ENCODE results near the gene LNPEP.
"Not testable (repeated sequence)": the region's sequence is repeated elsewhere in the genome, so short reads cannot be mapped to it uniquely, and the experiment has no call there.

The LNPEP gene

GRCh38 chr5:96930058-96930457 is 5.8 kb upstream of the LNPEP start:
- no peak for DNase-seq (ENCODE audit: low read depth in 2 of 2)

DNA sequence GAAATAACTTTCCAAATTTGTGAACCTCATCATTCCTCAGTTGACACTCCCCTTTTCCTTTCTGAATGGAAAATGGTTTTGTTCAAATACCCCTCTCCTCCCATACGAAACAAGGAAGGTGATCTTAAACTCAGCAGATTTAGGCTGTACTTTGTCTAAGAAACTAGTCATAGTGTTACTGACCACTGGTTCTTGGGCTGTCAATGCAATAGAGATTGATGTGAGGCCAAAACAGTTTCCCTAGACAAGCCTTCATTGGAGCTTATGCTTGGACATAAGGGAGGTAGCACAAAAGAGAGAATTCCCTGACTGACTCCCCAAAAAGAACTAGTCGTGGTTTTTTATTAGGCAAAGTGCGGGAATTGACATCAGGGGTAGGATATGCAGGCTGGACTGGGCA is 5.3 kb upstream of the LNPEP start:
- no peak for DNase-seq (ENCODE audit: low read depth in 2 of 2)

- not testable (repeated sequence) for DNase-seq (ENCODE audit: low read depth in 2 of 2)
These were observed 4.8 kb upstream of the LNPEP start for GRCh38 chr5:96931037-96931436.

DNA sequence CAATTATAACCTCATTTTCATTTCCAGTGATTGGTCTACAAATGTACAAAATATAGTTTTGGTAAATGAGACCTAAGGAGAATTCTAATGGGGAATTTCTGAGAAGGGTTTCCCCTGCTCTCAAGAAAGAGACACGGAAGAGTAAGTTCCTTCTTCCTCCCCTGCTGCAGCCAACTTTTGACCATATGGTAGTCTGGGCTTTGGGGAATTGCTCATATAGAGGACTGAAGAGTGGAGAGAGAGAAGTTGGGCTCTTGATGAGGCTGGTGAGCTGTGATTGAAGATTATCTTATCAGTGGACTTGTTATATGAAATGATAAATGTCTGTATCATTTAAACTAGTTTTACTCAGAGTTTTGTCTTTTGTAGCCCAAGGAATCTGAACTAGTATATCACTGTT is 4.3 kb upstream of the LNPEP start:
- no peak for DNase-seq (ENCODE audit: low read depth in 2 of 2)

- no peak for DNase-seq (ENCODE audit: low read depth in 2 of 2)
These were observed 3.9 kb upstream of the LNPEP start for GRCh38 chr5:96932026-96932425.

DNA sequence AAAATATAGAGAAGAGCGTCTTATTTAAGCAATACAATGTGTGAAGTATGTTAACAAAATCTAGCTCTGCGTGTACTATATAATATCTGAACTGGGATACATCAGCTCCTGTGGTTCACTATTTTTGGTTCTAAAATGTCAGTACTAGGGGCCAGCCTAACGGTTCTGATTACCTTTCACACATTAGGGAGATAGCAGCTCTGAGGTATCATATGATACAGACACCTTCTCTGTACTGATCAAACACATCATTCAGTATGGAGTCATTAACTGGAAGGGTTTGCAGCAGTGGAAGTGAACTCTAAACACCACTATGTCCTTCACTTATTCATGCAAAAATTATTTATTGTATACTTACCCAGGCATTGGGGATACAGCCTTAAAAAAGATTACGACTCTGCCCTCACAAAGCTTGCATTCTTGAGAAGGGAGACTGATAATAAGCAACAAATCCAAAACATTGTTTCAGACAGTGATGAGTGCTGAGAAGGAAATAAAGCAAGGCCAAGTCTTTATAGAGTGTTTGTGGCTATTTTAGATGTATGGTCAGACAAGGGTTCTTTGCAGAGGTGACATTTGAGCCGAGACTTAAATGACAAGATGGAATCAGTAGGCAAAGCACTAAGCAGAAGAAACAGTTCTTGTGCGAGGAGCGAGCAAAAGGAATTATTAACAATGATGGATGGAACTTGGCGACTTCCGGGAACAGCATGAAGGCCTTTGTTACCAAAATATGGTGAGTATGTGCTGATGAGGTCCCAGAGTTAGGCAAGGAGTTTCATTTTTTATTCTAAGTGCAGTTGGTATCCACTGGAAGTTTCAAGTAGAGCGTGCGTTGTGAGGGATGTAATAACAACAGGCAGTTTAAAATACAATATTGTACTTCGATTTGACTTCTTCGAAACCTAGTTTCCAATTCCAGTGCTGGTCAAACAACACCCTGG is 1.8 kb upstream of the LNPEP start:
- no peak for DNase-seq (ENCODE audit: low read depth in 2 of 2)

DNA sequence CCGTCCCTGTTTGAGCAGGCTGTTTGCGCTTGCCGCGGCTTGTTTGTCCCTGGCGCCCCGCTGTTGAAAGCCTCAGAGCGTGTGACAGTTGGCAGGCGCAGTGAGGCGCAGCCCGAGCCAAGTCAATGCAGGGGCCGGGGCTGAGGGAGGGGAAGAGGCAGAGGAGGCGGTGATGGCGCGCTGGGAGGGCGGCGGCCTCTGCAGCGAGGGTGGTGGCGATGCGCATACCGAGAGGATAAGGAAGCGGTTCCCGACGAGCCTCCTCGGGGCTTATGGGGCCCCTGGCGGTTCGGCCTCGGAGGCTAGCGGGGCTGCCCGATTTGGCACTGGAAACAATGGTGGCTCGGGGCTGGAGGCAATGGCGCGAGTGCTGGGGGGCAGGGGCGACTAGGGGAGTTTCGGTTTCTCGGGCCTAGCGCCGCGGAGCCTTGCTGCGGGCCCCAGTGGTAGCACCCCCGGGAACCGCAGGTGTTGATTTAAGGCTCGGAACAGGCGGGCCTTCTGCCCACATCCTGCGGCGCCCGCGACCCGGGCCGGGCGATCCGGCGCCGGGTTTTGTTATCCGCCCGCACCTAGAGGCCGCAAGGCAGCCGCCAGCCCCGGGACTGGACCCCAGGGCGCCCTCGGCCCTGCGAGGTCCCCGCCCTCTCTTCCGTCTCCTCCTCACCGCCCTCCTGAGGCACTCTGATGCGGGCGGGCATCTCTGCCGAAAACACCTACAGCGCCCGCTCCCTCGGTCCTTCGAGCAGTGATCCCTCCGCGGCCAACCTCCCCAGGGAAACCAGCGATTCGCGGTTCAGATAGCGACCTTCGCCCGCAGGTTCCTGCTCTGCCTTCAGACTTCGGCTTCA is 947 bp upstream of the LNPEP start:
- peak; percentile 81 to 85 for DNase-seq (ENCODE audit: low read depth in 2 of 2)

DNA sequence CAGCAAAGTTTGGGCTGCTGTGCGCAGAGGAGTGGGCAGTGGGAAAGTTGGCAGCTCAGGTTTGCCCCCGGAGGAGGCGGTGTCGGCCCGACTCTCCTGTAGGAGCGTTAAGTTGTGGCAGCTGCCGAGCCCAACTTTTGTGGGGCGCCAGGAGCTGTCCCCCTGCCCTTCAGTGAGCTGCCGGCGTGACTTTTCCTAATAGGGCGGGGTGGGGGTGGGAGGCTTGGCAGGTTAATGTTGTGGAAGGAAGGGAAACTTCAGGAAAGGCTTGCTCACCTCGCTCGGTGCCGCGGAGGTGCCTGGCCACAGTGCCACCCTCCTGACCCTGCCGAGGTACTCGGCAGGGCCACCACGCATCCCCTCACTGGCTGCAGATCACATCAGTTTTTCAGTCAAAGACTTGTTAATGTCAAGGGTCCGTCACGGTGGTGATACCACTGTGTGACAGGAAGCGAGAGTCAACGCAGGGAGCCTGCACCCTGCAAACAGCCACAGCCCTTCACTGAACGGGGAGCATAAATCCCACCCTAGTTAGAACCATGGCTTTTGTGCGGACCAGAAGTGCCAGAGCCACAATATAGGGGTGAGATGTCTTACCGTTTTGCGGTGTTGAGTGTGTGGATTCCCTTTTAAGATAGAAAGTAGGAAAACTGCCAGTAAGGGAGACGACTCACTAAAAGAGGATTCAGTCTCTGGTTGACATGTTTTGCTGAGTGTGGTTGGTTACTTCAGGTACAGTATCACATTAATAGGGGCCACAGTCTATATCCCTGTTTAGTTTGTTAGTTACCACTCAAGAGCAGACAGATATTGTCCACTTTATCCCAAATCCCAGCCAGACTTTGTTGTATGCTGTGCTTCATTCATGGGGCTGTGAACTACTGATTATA is 796 bp downstream of the LNPEP start:
- DNase-seq (ENCODE audit: low read depth in 2 of 2) = peak; percentile 23 to 37

GRCh38 chr5:96940586-96940985 is 4.7 kb downstream of the LNPEP start:
- no peak for DNase-seq (ENCODE audit: low read depth in 2 of 2)

DNA sequence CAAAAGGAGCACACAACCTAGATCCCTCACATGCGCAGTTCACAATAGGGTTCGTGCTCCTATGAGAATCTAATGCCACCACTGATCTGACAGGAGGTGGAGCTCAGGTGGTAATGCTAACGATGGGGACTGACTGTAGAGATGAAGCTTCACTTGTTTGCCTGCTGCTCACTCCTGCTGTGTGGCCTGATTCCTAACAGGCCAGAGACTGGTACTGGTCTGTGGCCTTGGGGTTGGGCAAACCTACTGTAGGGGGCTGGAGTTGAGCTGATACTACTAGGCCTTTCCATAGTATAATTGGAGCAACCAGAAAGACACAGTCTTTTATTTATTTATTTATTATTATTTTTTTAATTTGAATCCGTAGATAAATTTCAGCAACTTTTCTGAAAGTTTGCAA is 5.3 kb downstream of the LNPEP start:
- DNase-seq (ENCODE audit: low read depth in 2 of 2) = no peak

GRCh38 chr5:96942078-96942477 is 6.2 kb downstream of the LNPEP start:
- no peak for DNase-seq (ENCODE audit: low read depth in 2 of 2)

DNA sequence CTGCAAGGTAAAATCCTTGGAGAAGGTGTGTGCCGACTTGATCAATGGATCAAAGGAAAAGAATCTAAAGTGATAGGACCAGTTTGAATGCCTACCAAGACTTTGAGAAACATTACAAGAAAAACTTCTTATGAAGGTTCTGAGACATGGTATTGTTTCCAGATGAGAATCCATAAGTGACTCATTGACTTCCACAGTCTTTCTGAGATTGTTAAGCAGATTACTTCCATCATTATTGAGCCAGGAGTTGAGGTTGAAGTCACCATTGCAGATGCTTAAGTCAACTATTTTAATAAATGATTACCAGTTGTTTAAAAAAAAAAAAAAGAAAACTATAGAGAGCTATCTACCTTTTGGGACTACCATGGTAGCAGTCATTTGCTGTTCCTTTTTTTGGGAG is 7.0 kb downstream of the LNPEP start:
- no peak for DNase-seq (ENCODE audit: low read depth in 2 of 2)

DNA sequence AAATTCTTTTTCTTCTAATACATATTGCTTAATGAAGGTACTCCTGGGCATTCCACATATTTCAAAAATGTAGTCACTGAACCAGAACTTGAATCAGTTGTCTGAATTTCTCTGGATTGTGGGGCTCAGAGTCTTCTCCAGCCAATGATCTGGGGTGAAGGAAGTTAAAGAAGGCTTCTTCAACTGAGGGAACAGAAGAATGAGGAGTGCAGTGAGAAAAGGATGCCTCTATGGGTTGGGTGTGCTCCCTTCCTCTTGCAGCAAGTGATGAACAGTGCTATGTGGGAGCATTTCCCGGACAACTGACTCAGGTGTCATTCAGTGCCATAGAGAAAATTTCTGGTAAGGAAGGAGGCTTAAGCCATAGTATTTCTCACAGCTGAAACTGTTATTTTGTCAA is 7.9 kb downstream of the LNPEP start:
- DNase-seq (ENCODE audit: low read depth in 2 of 2) = no peak

DNA sequence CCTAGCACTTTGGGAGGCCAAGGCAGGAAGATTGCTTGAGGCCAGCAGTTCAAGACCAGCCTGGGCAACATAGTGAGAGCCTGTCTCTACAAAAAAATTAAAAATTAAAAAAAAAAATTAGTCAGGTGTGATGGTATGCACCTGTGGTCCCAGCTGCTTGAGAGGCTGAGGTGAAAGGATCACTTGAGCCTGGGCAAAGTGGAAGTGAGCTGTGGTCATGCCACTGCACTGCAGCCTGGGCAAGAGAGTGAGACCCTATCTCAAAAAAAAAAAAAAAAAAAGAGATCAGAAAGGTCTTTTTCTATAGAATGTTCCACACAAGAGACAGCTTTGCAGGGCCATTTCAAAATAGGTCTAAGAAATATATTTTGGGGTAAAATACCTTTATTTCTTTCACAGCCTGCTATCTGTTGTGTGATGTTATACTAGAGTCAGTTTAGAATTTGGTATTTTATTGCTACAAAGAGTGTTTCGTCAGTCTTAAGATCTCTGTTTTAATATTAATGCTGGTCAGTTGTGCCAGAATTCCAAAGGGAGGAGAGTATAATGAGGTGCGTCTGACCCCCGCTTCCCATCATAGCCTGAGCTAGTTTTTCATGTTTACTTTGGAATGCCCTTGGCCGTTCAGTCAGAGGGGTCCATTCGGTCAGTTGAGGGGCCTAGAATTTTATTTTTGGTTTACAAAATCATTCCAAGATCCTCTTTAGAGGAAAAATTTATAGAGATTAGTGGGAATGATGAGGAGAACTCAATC is 9.4 kb downstream of the LNPEP start:
- DNase-seq (ENCODE audit: low read depth in 2 of 2) = no peak

- DNase-seq (ENCODE audit: low read depth in 2 of 2) = no peak
These were observed 10.5 kb downstream of the LNPEP start for GRCh38 chr5:96946381-96946780.

DNA sequence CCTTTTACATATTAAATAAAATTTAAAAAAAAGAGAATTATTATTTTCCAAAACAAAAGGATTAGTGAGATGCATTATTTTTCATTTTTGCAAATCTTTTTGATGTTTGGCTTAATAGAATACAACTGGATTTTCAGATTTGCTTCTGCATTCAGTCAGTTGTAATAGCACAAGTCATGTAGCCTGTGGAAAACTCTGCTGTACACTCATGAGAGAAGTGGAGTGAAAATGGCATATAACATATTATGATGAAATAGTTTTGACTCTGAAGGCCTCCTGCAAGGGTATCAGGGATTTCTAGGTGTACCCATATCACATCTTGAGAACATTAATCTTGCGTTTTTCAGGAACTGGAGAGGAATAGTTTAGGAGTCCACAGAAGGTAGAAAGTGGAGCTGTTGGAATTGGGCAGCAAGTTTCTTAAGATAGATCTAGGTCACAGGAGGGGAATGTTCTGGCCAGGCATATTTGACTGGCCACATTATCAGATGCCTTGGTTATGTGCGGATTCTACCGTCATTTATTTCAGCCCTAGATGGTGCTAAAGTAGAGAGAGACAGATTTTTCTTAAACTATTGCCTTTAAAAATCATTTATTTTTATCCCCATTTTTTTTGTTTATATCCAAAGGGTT is 16.4 kb downstream of the LNPEP start:
- DNase-seq (ENCODE audit: low read depth in 2 of 2) = no peak

DNA sequence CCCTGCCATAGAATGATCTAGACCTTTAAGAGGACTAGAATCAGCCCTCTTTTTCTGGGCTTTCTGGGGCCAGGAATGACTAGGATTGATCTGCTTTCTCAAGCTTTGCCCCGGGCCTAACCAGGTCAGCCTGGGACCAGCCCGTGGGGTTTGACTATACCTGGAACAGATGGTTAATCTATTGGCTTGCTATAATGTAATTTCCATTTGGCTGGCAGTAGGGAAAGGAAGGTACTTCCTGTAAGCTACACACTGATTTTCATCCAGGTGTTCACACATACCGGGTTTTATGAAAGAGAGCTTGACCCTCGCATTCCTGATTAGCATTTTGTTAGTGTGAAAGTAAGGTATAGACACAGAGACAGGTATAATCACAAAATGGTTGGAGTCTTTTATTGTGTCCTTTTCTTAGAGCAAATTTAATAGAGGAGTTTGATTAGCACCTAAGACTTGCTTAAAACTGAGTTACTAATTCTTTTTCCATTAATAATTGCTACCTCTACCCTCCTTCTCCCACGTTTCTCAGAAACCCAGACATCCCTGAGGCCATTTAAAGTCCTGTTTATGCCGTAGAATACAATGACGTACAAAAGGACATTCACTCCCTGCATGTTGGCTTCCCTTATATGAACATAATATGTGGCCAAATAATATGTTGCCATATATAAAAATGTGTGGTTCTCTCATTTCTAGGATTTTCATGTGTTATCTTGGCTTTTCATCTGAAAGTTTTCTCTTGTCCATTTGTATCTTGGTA is 17.3 kb downstream of the LNPEP start:
- no peak for DNase-seq (ENCODE audit: low read depth in 2 of 2)

DNA sequence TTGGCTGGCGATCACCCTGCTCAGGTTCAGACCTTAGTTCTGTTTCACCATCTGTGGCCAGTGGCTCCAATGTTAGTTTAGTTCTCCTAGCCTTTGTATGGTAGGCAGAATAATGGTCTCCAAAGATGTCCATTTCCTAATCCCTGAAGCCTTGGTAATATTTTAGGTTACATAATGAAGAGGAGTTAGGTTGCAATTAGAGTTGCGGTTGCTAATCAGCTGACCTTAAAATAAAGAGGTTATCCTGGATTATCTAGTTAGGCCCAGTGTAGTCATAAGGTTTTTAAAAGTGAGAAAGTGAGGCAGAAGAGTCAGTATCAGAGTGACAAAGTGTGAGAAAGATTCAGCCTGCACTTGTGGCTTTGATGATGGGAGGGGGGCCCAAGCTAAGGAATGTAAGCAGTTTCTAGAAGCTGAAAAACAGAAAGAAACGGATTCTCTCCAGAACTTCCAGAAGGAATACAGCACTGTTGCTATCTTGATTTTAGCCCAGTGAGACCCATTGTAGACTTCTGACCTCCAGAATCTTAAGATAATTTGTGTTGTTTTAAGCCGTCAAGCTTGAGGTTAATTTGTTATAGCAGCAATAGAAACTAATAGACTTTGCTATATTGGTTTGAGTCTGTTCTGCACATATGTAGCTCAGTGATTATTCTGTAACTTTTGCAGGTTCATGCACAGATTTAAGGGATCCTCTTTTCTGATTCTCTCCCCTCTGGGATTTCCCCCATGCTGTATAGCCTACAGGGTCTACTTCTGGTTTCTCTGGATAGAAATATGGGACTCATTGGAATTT is 21.6 kb downstream of the LNPEP start:
- no peak for DNase-seq (ENCODE audit: low read depth in 2 of 2)

- DNase-seq (ENCODE audit: low read depth in 2 of 2) = no peak
These were observed 23.1 kb downstream of the LNPEP start for GRCh38 chr5:96958977-96959376.

Measured in stimulated activated CD4-positive, alpha-beta T cell treated with anti-CD3 and anti-CD28 coated beads, Interleukin-12 subunit alpha, Interleukin-12 subunit beta, amount 100 ng/mL, for 24 hours (primary cell).